Endothelial cell of umbilical vein (primary cell): ENCODE data around the gene PERCC1. TPM values are rescaled to one million over a fixed set of nuclear protein-coding genes. Genes with fewer than 3 reads are reported as not detected.

Experiments
- BruUV-seq: library from RNA; stranded (reverse); fragments of 400-500 nt; replicated peaks from 2 replicates; lab custom pipeline; 2021; lab: Mats Ljungman, UMichigan
- CTCF ChIA-PET: fragments of 300-600, 350-600 bp; sonication (Branson Sonifier 250); formaldehyde crosslinking; loops from one replicate; lab custom pipeline; 2021; ENCODE audit warnings: antibody characterized with exemption, inconsistent platforms; lab: Charles Lee
- POLR2A ChIA-PET: fragments of 300-600, 350-600 bp; sonication (Branson Sonifier 250); formaldehyde crosslinking; loops from one replicate; lab custom pipeline; 2021; ENCODE audit warnings: antibody characterized with exemption, inconsistent platforms; lab: Charles Lee
- DNase-seq: peaks from one replicate; pipeline ENCODE4 v3.0.0-alpha.2; 2011; ENCODE audit warnings: low read depth, low spot score
- FAIRE-seq: peaks from 2 replicates; lab custom pipeline; 2011; peaks lifted over from hg19 to GRCh38; lab: Jason Lieb, UNC
- H2AFZ ChIP-seq: 2 replicates; pipeline ENCODE4 v1.6.0; 2012; ENCODE audit warnings: low read depth, low read length, control low read depth, inconsistent platforms
- H3K27ac ChIP-seq: 2 replicates; pipeline ENCODE4 v1.5.1; 2011; ENCODE audit warnings: low read depth, mild to moderate bottlenecking, control low read depth, low read length, moderate library complexity; ENCODE audit not compliant: insufficient read depth
- H3K27me3 ChIP-seq, 2 experiments: 2 replicates each; pipeline versions ENCODE4 v1.6.0 to v1.6.1; 2011; ENCODE audit warnings: low read length in 2 of 2, mixed read lengths in 1 of 2; ENCODE audit not compliant: control insufficient read depth in 2 of 2, insufficient read depth in 2 of 2
- H3K36me3 ChIP-seq, 2 experiments: 2 replicates in 1 of 2; 3 replicates in 1 of 2; pipeline ENCODE4 v1.5.1; 2011; ENCODE audit warnings: low read length in 2 of 2, mild to moderate bottlenecking in 1 of 2, moderate library complexity in 1 of 2; ENCODE audit not compliant: control insufficient read depth in 2 of 2, insufficient read depth in 2 of 2; ENCODE audit errors: extremely low read depth in 1 of 2
- H3K4me1 ChIP-seq: 3 replicates; pipeline ENCODE4 v1.5.1; 2011; ENCODE audit warnings: mild to moderate bottlenecking, low read length; ENCODE audit not compliant: control insufficient read depth, insufficient read depth; ENCODE audit errors: extremely low read depth
- H3K4me2 ChIP-seq: 2 replicates; pipeline ENCODE4 v1.6.1; 2011; ENCODE audit warnings: low read length, control low read depth, mixed read lengths; ENCODE audit not compliant: insufficient read depth
- H3K4me3 ChIP-seq, 3 experiments: fragments of 200-600 bp in 1 of 3; sonication (generic), shearing (Covaris generic) in 1 of 3; replicated peaks in 1 of 3; 2 replicates each; pipeline ENCODE4 v1.5.1; 2011 to 2016; ENCODE audit warnings: control low read depth in 3 of 3, low read length in 3 of 3, mild to moderate bottlenecking in 2 of 3, inconsistent platforms in 1 of 3, low read depth in 1 of 3, moderate library complexity in 1 of 3; ENCODE audit not compliant: insufficient read depth in 1 of 3
- H3K79me2 ChIP-seq: 2 replicates; pipeline ENCODE4 v1.6.0; 2012; ENCODE audit warnings: low read length, inconsistent platforms; ENCODE audit not compliant: control insufficient read depth, insufficient read depth
- H3K9ac ChIP-seq: replicated peaks from 2 replicates; pipeline ENCODE3; 2011; ENCODE audit warnings: low read length, control low read depth; ENCODE audit not compliant: insufficient read depth; ENCODE audit errors: extremely low read depth
- H3K9me1 ChIP-seq: replicated peaks from 3 replicates; pipeline ENCODE4 v1.6.0; 2011; ENCODE audit warnings: mild to moderate bottlenecking, low read length; ENCODE audit not compliant: control insufficient read depth, insufficient read depth; ENCODE audit errors: extremely low read depth
- H3K9me3 ChIP-seq: replicated peaks from 2 replicates; pipeline ENCODE4 v1.5.1; 2012; ENCODE audit warnings: low read length, inconsistent platforms; ENCODE audit not compliant: control insufficient read depth, insufficient read depth
- H4K20me1 ChIP-seq: replicated peaks from 2 replicates; pipeline ENCODE3; 2011; ENCODE audit warnings: mild to moderate bottlenecking, low read length; ENCODE audit not compliant: control insufficient read depth, insufficient read depth; ENCODE audit errors: extremely low read depth
- EZH2 ChIP-seq: IDR thresholded peaks from 2 replicates; pipeline ENCODE4 v1.6.1; 2012; ENCODE audit warnings: borderline replicate concordance, low read depth, mild to moderate bottlenecking, moderate library complexity, low read length, inconsistent platforms; ENCODE audit not compliant: severe bottlenecking
- FOS ChIP-seq: IDR thresholded peaks from 2 replicates; pipeline ENCODE4 v1.6.1; 2011; ENCODE audit warnings: mild to moderate bottlenecking, low read length, moderate library complexity, borderline replicate concordance; ENCODE audit not compliant: insufficient read depth
- GATA2 ChIP-seq: IDR thresholded peaks from 2 replicates; pipeline ENCODE4 v1.7.0; 2011; ENCODE audit warnings: low read depth, mild to moderate bottlenecking, moderate library complexity, mixed read lengths, low read length; ENCODE audit not compliant: insufficient read length, insufficient read depth
- JUN ChIP-seq: IDR thresholded peaks from 2 replicates; pipeline ENCODE4 v1.6.1; 2011; ENCODE audit warnings: borderline replicate concordance, low read depth; ENCODE audit not compliant: insufficient read length, insufficient read depth
- MYC ChIP-seq: IDR thresholded peaks from one replicate; pipeline ENCODE4 v1.6.1; 2011; ENCODE audit warnings: mild to moderate bottlenecking, low read depth, low read length
- POLR2A ChIP-seq: IDR thresholded peaks from 2 replicates; pipeline ENCODE4 v1.6.1; 2012; ENCODE audit warnings: low read depth, mild to moderate bottlenecking, control low read depth, low read length
- POLR2AphosphoS5 ChIP-seq: IDR thresholded peaks from 2 replicates; pipeline ENCODE4 v1.6.1; 2012; ENCODE audit warnings: low read depth, mild to moderate bottlenecking, control low read depth, low read length, moderate library complexity; ENCODE audit not compliant: insufficient read depth
- dilution Hi-C: fragments of 300-500 bp; cut with MboI; formaldehyde crosslinking; loops from one replicate; pipeline ENCODE4 v1.15.0; 2019; ENCODE audit warnings: low sequenced_read_pairs; ENCODE audit not compliant: extremely low pct_ligation_motif_present
- intact Hi-C: fragments of 100-400 bp; cut with micrococcal nuclease; formaldehyde crosslinking; loops from one replicate; pipeline ENCODE4 v1.10.0; 2022
- polyA plus RNA-seq, 4 experiments: library from polyadenylated mRNA; depleted of rRNA in 3 of 4; stranded (reverse) in 3 of 4; unstranded in 1 of 4; fragments of >200 nt; gene quantifications; 2 replicates each; pipeline versions ENCODE4 v1.2.1 to v1.2.3, GENCODE V29; 2011 to 2012; ENCODE audit warnings: missing spikeins in 1 of 4
- total RNA-seq: library from RNA; stranded (reverse); gene quantifications from 2 replicates; pipeline ENCODE4 v1.2.3, GENCODE V29; 2021
- TF ChIP-seq, protein P1 (sequence below): IDR thresholded peaks from 2 replicates; pipeline ENCODE4 v1.6.1; 2011; ENCODE audit not compliant: insufficient read depth, insufficient read length
- TF ChIP-seq, protein P2 (sequence below), 2 donors: IDR thresholded peaks; 1 replicate in 1 of 2; 2 replicates in 1 of 2; pipeline ENCODE4 v1.5.1; 2011; ENCODE audit warnings: low read length in 2 of 2, mild to moderate bottlenecking in 2 of 2, moderate library complexity in 2 of 2, control low read depth in 1 of 2, inconsistent platforms in 1 of 2, low read depth in 1 of 2; ENCODE audit not compliant: insufficient read depth in 1 of 2; ENCODE audit errors: extremely low read depth in 1 of 2

PERCC1 gene
- total and polyA plus RNA-seq, 2 donors (not counting 3 experiments of a cell fraction or from before 2014, with no cell fraction given) = not detected

DNA sequence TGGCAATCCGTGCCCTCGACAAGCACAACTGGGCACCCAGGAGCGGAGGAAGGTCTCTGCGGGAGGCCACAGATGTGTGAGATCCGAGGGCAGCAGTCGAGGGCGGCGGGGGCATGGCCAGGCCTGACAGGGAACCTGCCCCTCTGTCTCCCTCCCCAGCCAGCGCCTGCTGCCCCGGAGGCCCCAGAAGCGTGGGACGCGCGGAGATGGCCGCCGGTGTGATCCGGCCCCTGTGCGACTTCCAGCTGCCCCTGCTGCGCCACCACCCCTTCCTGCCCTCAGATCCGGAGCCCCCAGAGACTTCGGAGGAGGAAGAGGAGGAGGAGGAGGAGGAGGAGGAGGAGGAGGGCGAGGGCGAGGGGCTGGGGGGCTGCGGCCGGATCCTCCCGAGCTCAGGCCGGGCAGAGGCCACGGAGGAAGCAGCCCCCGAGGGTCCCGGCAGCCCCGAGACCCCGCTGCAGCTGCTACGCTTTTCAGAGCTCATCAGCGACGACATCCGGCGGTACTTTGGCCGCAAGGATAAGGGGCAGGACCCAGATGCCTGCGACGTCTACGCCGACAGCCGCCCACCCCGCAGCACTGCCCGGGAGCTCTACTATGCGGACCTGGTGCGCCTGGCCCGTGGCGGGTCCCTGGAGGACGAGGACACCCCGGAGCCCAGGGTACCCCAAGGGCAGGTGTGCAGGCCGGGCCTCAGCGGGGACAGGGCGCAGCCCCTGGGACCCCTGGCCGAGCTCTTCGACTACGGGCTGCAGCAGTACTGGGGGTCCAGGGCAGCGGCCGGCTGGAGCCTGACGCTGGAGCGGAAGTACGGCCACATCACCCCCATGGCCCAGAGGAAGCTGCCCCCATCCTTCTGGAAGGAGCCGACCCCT is 1.7 kb downstream of the PERCC1 start:
- FAIRE-seq (no peak), DNase-seq (no peak)
- dilution Hi-C loops = no loop called here
- POLR2A ChIA-PET = no interaction called here
- no peaks in the 10 kb centered on the region for H3K79me2 ChIP-seq
- H3K9me1 ChIP-seq = no peaks in the 10 kb centered on the region
- H3K27me3 ChIP-seq = no peaks in the 10 kb centered on the region
- no peak overlapping the region for H3K9ac ChIP-seq
- H3K4me2 ChIP-seq = no peak overlapping the region
- no peaks in the 10 kb centered on the region for H3K9me3 ChIP-seq
- CTCF ChIA-PET = no interaction called here
- H4K20me1 ChIP-seq = no peaks in the 10 kb centered on the region
- BruUV-seq = no TSS peak
- intact Hi-C loops = no loop called here
- no peak overlapping the region for H3K27ac ChIP-seq
- H3K4me1 ChIP-seq = no peaks in the 10 kb centered on the region
- H3K36me3 ChIP-seq = no peaks in the 10 kb centered on the region
- H2AFZ ChIP-seq = no peak overlapping the region
- H3K4me3 ChIP-seq = no peak overlapping the region
- no peak for TF ChIP-seq POLR2AphosphoS5
- TF ChIP-seq EZH2 = no peak
- TF ChIP-seq POLR2A = no peak
- TF ChIP-seq FOS = no peak
- no peak for TF ChIP-seq MYC
- no peak for TF ChIP-seq JUN
- TF ChIP-seq, protein P1, sequence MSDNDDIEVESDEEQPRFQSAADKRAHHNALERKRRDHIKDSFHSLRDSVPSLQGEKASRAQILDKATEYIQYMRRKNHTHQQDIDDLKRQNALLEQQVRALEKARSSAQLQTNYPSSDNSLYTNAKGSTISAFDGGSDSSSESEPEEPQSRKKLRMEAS = no peak
- TF ChIP-seq GATA2 = no peak
- TF ChIP-seq, protein P2, sequence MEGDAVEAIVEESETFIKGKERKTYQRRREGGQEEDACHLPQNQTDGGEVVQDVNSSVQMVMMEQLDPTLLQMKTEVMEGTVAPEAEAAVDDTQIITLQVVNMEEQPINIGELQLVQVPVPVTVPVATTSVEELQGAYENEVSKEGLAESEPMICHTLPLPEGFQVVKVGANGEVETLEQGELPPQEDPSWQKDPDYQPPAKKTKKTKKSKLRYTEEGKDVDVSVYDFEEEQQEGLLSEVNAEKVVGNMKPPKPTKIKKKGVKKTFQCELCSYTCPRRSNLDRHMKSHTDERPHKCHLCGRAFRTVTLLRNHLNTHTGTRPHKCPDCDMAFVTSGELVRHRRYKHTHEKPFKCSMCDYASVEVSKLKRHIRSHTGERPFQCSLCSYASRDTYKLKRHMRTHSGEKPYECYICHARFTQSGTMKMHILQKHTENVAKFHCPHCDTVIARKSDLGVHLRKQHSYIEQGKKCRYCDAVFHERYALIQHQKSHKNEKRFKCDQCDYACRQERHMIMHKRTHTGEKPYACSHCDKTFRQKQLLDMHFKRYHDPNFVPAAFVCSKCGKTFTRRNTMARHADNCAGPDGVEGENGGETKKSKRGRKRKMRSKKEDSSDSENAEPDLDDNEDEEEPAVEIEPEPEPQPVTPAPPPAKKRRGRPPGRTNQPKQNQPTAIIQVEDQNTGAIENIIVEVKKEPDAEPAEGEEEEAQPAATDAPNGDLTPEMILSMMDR (IDR thresholded peaks at IDR 0.05; ENCODE audit: extremely low read depth in 1 of 2, insufficient read depth in 1 of 2, low read depth in 1 of 2, low read length in 2 of 2) = no peak
